ENCODE results near the gene SLC35F4. TPM values are rescaled to one million over a fixed set of nuclear protein-coding genes. Genes with fewer than 3 reads are reported as not detected.

The SLC35F4 gene
- total and polyA plus RNA-seq, 2 experiments from 2014 or later: 0.07 TPM; not detected in 1

DNA sequence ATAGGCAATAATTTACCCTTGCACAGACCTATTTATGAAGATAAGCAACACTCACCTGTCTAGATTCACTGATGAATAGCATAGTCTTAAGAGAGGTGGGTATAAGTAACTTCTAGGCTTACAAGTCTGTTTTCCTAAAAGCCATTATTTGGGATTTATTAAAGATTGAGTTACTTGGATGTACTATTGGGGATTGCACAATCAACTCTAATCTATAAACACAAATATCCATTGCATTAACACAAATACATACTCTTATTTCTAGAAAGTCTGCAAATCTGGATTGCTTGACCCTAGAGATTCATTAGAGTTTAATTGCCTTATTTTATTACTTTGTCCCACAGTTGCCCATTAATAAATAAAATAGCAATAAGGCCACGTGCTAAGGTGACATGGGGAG lies 224.1 kb downstream of the SLC35F4 start:
- Histone ChIP-seq H3K4me2 (no peak overlapping the region), H3K27me3 (no peaks in the 10 kb centered on the region), H2AFZ (no peak overlapping the region), H3K4me3 (no peak overlapping the region), H3K27ac (no peak overlapping the region), H3K4me1 (ENCODE audit: insufficient read depth) (no peaks in the 10 kb centered on the region), H3K9me3 (ENCODE audit: low read depth) (no peaks in the 10 kb centered on the region), H4K20me1 (ENCODE audit: insufficient read depth, poor library complexity, severe bottlenecking) (no peaks in the 10 kb centered on the region), H3K79me2 (no peaks in the 10 kb centered on the region), H3K36me3 (replicated peaks; ENCODE audit: insufficient read depth, low read depth) (no peaks in the 10 kb centered on the region), H3K9me2 (replicated peaks; ENCODE audit: insufficient read depth) (no peaks in the 10 kb centered on the region)
- no peak for TF ChIP-seq EZH2 (IDR thresholded peaks at IDR 0.05; ENCODE audit: borderline replicate concordance)
- no peak for TF ChIP-seq EZH2phosphoT487 (IDR thresholded peaks at IDR 0.05; ENCODE audit: low read depth, severe bottlenecking, unreplicated experiment)
- TF ChIP-seq, protein P1, sequence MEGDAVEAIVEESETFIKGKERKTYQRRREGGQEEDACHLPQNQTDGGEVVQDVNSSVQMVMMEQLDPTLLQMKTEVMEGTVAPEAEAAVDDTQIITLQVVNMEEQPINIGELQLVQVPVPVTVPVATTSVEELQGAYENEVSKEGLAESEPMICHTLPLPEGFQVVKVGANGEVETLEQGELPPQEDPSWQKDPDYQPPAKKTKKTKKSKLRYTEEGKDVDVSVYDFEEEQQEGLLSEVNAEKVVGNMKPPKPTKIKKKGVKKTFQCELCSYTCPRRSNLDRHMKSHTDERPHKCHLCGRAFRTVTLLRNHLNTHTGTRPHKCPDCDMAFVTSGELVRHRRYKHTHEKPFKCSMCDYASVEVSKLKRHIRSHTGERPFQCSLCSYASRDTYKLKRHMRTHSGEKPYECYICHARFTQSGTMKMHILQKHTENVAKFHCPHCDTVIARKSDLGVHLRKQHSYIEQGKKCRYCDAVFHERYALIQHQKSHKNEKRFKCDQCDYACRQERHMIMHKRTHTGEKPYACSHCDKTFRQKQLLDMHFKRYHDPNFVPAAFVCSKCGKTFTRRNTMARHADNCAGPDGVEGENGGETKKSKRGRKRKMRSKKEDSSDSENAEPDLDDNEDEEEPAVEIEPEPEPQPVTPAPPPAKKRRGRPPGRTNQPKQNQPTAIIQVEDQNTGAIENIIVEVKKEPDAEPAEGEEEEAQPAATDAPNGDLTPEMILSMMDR (IDR thresholded peaks at IDR 0.05; ENCODE audit: poor library complexity): no peak
- 26% methylated on average over 1 of the region's 1 CpG for WGBS (ENCODE audit: low lambda C conversion rate, missing lambda C conversion rate)
- no peak for DNase-seq (ENCODE audit: low spot score)

DNA sequence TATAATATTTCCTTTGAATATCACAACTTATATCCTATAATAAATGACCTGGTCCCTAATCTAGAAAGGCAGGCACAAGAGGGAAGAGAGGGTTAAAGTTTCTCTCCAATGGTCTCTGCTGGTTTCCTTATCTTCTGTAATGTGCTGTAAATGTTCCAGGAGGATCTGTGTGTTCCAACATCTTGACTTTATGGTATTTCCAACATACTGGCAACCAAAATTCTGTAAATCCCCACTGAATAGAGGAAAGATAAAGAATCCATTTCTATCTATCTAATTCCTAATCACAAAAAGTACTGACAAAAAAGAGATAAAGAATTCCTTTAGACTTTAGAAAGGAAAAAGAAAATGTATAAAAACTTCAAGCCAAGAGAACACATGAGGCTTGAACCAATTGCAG lies 225.9 kb downstream of the SLC35F4 start:
- TF ChIP-seq EZH2phosphoT487 (IDR thresholded peaks at IDR 0.05; ENCODE audit: low read depth, severe bottlenecking, unreplicated experiment): no peak
- no peak for TF ChIP-seq EZH2 (IDR thresholded peaks at IDR 0.05; ENCODE audit: borderline replicate concordance)
- TF ChIP-seq, protein P1 (IDR thresholded peaks at IDR 0.05; ENCODE audit: poor library complexity): no peak
- Histone ChIP-seq H4K20me1 (ENCODE audit: insufficient read depth, poor library complexity, severe bottlenecking) (no peaks in the 10 kb centered on the region), H3K79me2 (no peaks in the 10 kb centered on the region), H3K4me2 (no peak overlapping the region), H3K27me3 (no peaks in the 10 kb centered on the region), H2AFZ (no peak overlapping the region), H3K36me3 (replicated peaks; ENCODE audit: insufficient read depth, low read depth) (no peaks in the 10 kb centered on the region), H3K4me3 (no peak overlapping the region), H3K9me2 (replicated peaks; ENCODE audit: insufficient read depth) (no peaks in the 10 kb centered on the region), H3K27ac (no peak overlapping the region), H3K9me3 (ENCODE audit: low read depth) (no peaks in the 10 kb centered on the region), H3K4me1 (ENCODE audit: insufficient read depth) (no peaks in the 10 kb centered on the region)
- no peak for DNase-seq (ENCODE audit: low spot score)

- no peaks in the 10 kb centered on the region for H3K27me3 ChIP-seq
- WGBS (ENCODE audit: low lambda C conversion rate, missing lambda C conversion rate): 91% methylated on average over 4 of the region's 4 CpGs
- H2AFZ ChIP-seq: no peak overlapping the region
- no peaks in the 10 kb centered on the region for H3K4me1 ChIP-seq (ENCODE audit: insufficient read depth)
- H3K4me2 ChIP-seq: no peak overlapping the region
- no peak overlapping the region for H3K4me3 ChIP-seq
- no peaks in the 10 kb centered on the region for H4K20me1 ChIP-seq (ENCODE audit: insufficient read depth, poor library complexity, severe bottlenecking)
- H3K27ac ChIP-seq: no peak overlapping the region
- H3K9me3 ChIP-seq (ENCODE audit: low read depth): no peaks in the 10 kb centered on the region
- DNase-seq (ENCODE audit: low spot score): no peak
- no peaks in the 10 kb centered on the region for H3K9me2 ChIP-seq (replicated peaks; ENCODE audit: insufficient read depth)
- no peaks in the 10 kb centered on the region for H3K36me3 ChIP-seq (replicated peaks; ENCODE audit: insufficient read depth, low read depth)
- TF ChIP-seq EZH2 (IDR thresholded peaks at IDR 0.05; ENCODE audit: borderline replicate concordance) (no peak), EZH2phosphoT487 (IDR thresholded peaks at IDR 0.05; ENCODE audit: low read depth, severe bottlenecking, unreplicated experiment) (no peak)
- TF ChIP-seq, protein P1 (IDR thresholded peaks at IDR 0.05; ENCODE audit: poor library complexity): no peak
- H3K79me2 ChIP-seq: no peaks in the 10 kb centered on the region
These were observed 228.0 kb downstream of the SLC35F4 start for GRCh38 chr14:57637901-57638300.

DNA sequence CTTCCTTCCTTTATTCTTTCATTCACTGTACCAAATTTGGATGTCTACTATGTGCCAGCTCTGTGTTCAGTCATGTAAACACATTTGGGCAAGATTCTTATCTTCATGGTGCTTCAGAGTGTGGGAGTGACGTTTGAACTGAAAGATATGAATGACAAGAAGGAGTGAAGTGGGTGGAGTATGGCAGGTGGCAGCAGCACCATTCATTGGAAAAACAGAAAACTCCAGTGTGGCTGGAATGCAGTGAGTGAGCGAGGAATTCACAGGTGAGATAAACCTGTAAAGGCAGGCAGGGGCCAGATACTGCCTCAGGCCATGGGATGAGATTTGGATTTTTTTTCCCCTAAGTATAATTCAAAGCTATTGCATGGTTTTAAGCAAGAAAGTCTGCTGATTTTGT lies 231.6 kb downstream of the SLC35F4 start:
- 50% methylated on average over 2 of the region's 2 CpGs for WGBS (ENCODE audit: low lambda C conversion rate, missing lambda C conversion rate)
- no peak overlapping the region for H3K4me2 ChIP-seq
- H3K9me2 ChIP-seq (replicated peaks; ENCODE audit: insufficient read depth): no peaks in the 10 kb centered on the region
- H4K20me1 ChIP-seq (ENCODE audit: insufficient read depth, poor library complexity, severe bottlenecking): no peaks in the 10 kb centered on the region
- H3K9me3 ChIP-seq (ENCODE audit: low read depth): no peaks in the 10 kb centered on the region
- no peak overlapping the region for H2AFZ ChIP-seq
- no peak overlapping the region for H3K27ac ChIP-seq
- no peaks in the 10 kb centered on the region for H3K79me2 ChIP-seq
- no peak for DNase-seq (ENCODE audit: low spot score)
- H3K27me3 ChIP-seq: no peaks in the 10 kb centered on the region
- H3K4me3 ChIP-seq: no peak overlapping the region
- TF ChIP-seq, protein P1 (IDR thresholded peaks at IDR 0.05; ENCODE audit: poor library complexity): no peak
- TF ChIP-seq EZH2phosphoT487 (IDR thresholded peaks at IDR 0.05; ENCODE audit: low read depth, severe bottlenecking, unreplicated experiment): no peak
- no peak for TF ChIP-seq EZH2 (IDR thresholded peaks at IDR 0.05; ENCODE audit: borderline replicate concordance)
- H3K36me3 ChIP-seq (replicated peaks; ENCODE audit: insufficient read depth, low read depth): no peaks in the 10 kb centered on the region
- H3K4me1 ChIP-seq (ENCODE audit: insufficient read depth): no peaks in the 10 kb centered on the region
